GM06990 (cell line): ENCODE results near the gene SLC35F6.

Experiments
- DNase-seq: peaks from one replicate; pipeline ENCODE4 v3.0.0-alpha.2; 2011; ENCODE audit not compliant: insufficient read length; ENCODE audit errors: extremely low read depth
- H3K27me3 ChIP-seq: replicated peaks from 2 replicates; pipeline ENCODE4 v1.6.0; 2011; ENCODE audit warnings: low read length; ENCODE audit not compliant: control insufficient read depth, insufficient read depth
- H3K36me3 ChIP-seq: 2 replicates; pipeline ENCODE4 v1.5.1; 2011; ENCODE audit warnings: low read length; ENCODE audit not compliant: control insufficient read depth, insufficient read depth
- H3K4me3 ChIP-seq: replicated peaks from 2 replicates; pipeline ENCODE4 v1.5.1; 2011; ENCODE audit warnings: low read depth, mild to moderate bottlenecking, control low read depth, low read length
- CTCF ChIP-seq: IDR thresholded peaks from 2 replicates; pipeline ENCODE4 v1.5.1; 2011; ENCODE audit warnings: low read length, control low read depth, mild to moderate bottlenecking, inconsistent platforms; ENCODE audit not compliant: insufficient read depth, poor library complexity, severe bottlenecking

The SLC35F6 gene

GRCh38 chr2:26801328-26801727, 37.2 kb downstream of the SLC35F6 start:
- no peak overlapping the region for H3K4me3 ChIP-seq
- H3K27me3 ChIP-seq: no peaks in the 10 kb centered on the region
- TF ChIP-seq CTCF: no peak
- DNase-seq: no peak
- H3K36me3 ChIP-seq: no peaks in the 10 kb centered on the region; the same call in 1 of the 2 replicates

- no peaks in the 10 kb centered on the region for H3K36me3 ChIP-seq
- no peaks in the 10 kb centered on the region for H3K27me3 ChIP-seq
- no peak for TF ChIP-seq CTCF
- no peak for DNase-seq
- no peak overlapping the region for H3K4me3 ChIP-seq
These were observed 37.7 kb downstream of the SLC35F6 start for GRCh38 chr2:26801796-26802195.

- H3K36me3 ChIP-seq: no peaks in the 10 kb centered on the region
- no peak overlapping the region for H3K4me3 ChIP-seq
- DNase-seq: no peak
- H3K27me3 ChIP-seq: no peaks in the 10 kb centered on the region
- TF ChIP-seq CTCF: no peak
These were observed 41.2 kb downstream of the SLC35F6 start for GRCh38 chr2:26805241-26805676.

- Histone ChIP-seq H3K36me3 (no peaks in the 10 kb centered on the region), H3K4me3 (no peak overlapping the region), H3K27me3 (no peaks in the 10 kb centered on the region)
- no peak for TF ChIP-seq CTCF
- DNase-seq: no peak
These were observed 43.8 kb downstream of the SLC35F6 start for GRCh38 chr2:26807788-26808460.

- TF ChIP-seq CTCF: no peak
- Histone ChIP-seq H3K4me3 (no peak overlapping the region), H3K36me3 (no peaks in the 10 kb centered on the region), H3K27me3 (no peaks in the 10 kb centered on the region)
- no peak for DNase-seq
These were observed 45.1 kb downstream of the SLC35F6 start for GRCh38 chr2:26809211-26809610.

GRCh38 chr2:26809876-26810577, 45.9 kb downstream of the SLC35F6 start:
- DNase-seq: no peak
- H3K27me3 ChIP-seq: no peaks in the 10 kb centered on the region
- TF ChIP-seq CTCF: no peak

More at GRCh38 chr2:26809876-26810577, 45.9 kb downstream of the SLC35F6 start:
- H3K4me3 ChIP-seq: no peak overlapping the region
- H3K36me3 ChIP-seq: no peaks in the 10 kb centered on the region
